IPS-NIHi7 (cell line): ENCODE results near the gene ALDH1A3.

Experiments
- DNase-seq: peaks from one replicate; pipeline ENCODE4 v3.0.0; 2012; ENCODE audit warnings: mixed read lengths; ENCODE audit errors: extremely low spot score

The ALDH1A3 gene

DNA sequence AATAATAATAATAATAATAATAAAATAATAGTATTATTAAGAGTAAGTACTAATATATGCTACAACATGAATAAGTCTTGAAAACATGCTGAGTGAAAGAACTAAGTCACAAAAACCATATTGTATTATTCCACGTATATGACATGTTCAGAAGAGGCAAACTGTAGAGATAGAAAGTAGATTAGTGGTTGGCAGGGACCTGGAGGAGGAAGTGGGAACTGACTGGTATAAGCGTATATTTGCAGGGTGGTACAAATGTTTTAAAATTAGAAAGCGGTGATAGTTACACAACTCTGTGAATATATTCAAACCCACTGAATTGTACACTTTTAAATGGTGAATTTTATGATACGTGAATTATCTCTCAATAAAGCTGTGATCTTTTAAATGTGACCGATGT is 72.3 kb downstream of the ALDH1A3 start:
- DNase-seq, result no peak

- no peak for DNase-seq
Measured at GRCh38 chr15:100952566-100952965, 72.9 kb downstream of the ALDH1A3 start.

- no peak for DNase-seq
Measured at GRCh38 chr15:100958326-100959065, 78.9 kb downstream of the ALDH1A3 start.

DNA sequence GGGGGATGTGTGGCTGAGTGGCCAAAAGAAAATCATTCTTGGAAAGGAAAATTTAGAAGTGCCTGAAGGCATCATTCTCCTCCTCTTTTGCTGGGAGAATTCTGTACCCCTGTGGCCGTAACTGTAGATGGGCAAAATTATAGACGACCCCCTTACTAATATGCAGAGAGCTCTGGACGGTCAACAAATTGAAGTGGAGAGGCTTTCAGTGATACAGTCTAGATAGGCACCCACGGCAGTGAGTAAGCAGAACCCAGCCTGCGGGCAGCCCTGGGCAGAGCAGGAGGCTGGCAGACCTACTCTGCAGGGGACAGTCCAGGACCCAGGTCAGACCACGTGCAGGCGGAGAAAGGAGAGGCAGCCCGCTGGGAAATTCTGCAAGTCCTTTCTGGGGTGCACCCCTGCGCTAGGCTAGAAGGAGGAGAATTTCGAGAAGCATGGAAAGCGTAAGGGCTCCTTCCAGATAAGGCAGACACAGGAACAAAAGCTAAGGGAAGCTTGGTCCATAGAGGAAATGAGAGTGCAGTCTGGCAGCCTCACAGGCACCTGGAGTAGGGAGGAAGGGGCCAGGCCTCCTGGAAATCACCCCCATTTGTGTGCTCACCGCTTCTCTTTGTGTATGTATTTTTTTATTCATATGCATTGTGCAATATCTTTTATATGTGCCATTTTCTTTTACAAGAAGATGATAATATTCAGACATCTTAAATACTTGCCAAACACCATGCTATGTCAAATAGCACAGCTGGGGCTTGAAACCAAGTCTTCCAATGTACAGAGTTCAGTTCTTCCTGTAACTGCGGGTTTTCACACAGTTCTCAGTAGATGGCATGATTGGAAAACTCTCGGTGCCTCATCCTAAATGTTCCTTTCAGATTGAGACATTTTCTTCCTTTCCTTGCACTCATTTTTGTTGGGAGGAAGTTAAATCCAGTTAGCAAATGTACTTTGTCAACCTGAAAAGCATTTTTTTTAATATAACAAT is 79.7 kb downstream of the ALDH1A3 start:
- DNase-seq, result no peak
